Breast epithelium (tissue), 3 donors: ENCODE results near the gene MLF2.

Experiments used
- CTCF ChIP-seq, 3 donors: fragments of 450-650 bp; IDR thresholded peaks; one replicate each; pipeline ENCODE4 v1.5.1; 2016 to 2017; ENCODE audit warnings: antibody characterized with exemption in 3 of 3, mild to moderate bottlenecking in 3 of 3, moderate library complexity in 3 of 3
- POLR2AphosphoS5 ChIP-seq, 3 donors: sonication (generic); formaldehyde crosslinking; IDR thresholded peaks; one replicate each; pipeline ENCODE4 v1.6.1; 2017; ENCODE audit warnings: antibody characterized with exemption in 3 of 3

- TF ChIP-seq CTCF (IDR thresholded peaks at IDR 0.05) (no peak), POLR2AphosphoS5 (IDR thresholded peaks at IDR 0.05) (no peak)
Observed at GRCh38 chr12:6782119-6782518, 29.2 kb upstream of the MLF2 start.
